HepG2 (cell line): Measurements from ENCODE around the gene TCF25. TPM values are rescaled to one million over a fixed set of nuclear protein-coding genes. Genes with fewer than 3 reads are reported as not detected.

Experiments
- ATAC-seq: fragments of 200-7000 bp; cut with Tn5 transposase; 3 replicates; pipeline ENCODE4 v1.9.1; 2020; ENCODE audit warnings: mild to moderate bottlenecking, moderate library complexity
- BruUV-seq: library from RNA; stranded (reverse); fragments of 400-500 nt; replicated peaks from 2 replicates; lab custom pipeline; 2021; lab: Mats Ljungman, UMichigan
- CTCF ChIA-PET: fragments of 300-600 bp; formaldehyde crosslinking; extraction: SDS; loops from one replicate; lab custom pipeline; 2021; ENCODE audit warnings: low total read pairs, inconsistent platforms, low intra/inter-chr PET ratio; lab: Yijun Ruan, JAX
- POLR2A ChIA-PET: fragments of 350-600 bp; sonication (Branson Sonifier 250); formaldehyde crosslinking; loops from one replicate; lab custom pipeline; 2020; ENCODE audit warnings: antibody characterized with exemption, inconsistent platforms; lab: Yijun Ruan, JAX
- DNase-seq: peaks from one replicate; pipeline ENCODE4 v3.0.0-alpha.2; 2015; ENCODE audit warnings: low spot score
- FAIRE-seq: peaks from 3 replicates; lab custom pipeline; 2011; peaks lifted over from hg19 to GRCh38; lab: Jason Lieb, UNC
- H2AFZ ChIP-seq: one replicate; pipeline ENCODE4 v1.6.1; 2011; ENCODE audit warnings: low read length, inconsistent platforms
- H3K27ac ChIP-seq: fragments of 300-600 bp; 3 replicates; pipeline ENCODE4 v1.8.0; 2011; ENCODE audit warnings: mixed run types, mild to moderate bottlenecking, mixed read lengths, low read length, inconsistent platforms; ENCODE audit not compliant: insufficient read depth; ENCODE audit errors: extremely low read length
- H3K27me3 ChIP-seq, 2 experiments: fragments of 200-600 bp in 1 of 2; 2 replicates in 1 of 2; 3 replicates in 1 of 2; pipeline versions ENCODE4 v1.6.0 to v1.8.0; 2011; ENCODE audit warnings: low read length in 2 of 2, mild to moderate bottlenecking in 2 of 2, moderate library complexity in 2 of 2, inconsistent platforms in 1 of 2; ENCODE audit not compliant: insufficient read depth in 2 of 2, control insufficient read depth in 1 of 2
- H3K36me3 ChIP-seq, 2 experiments: fragments of 200-600 bp in 1 of 2; replicated peaks in 1 of 2; 2 replicates in 1 of 2; 3 replicates in 1 of 2; pipeline versions ENCODE4 v1.5.1 to v1.8.0; 2011; ENCODE audit warnings: low read length in 2 of 2, inconsistent platforms in 1 of 2; ENCODE audit not compliant: insufficient read depth in 2 of 2, control insufficient read depth in 1 of 2
- H3K4me1 ChIP-seq: 2 replicates; pipeline ENCODE4 v1.5.1; 2012; ENCODE audit warnings: low read length, inconsistent platforms; ENCODE audit not compliant: insufficient read depth
- H3K4me2 ChIP-seq: 2 replicates; pipeline ENCODE4 v1.6.0; 2011; ENCODE audit warnings: low read depth, low read length, inconsistent platforms
- H3K4me3 ChIP-seq, 3 experiments: fragments of 200-600 bp in 1 of 3; sonication (generic), shearing (Covaris generic) in 1 of 3; replicated peaks in 1 of 3; 2 replicates each; pipeline ENCODE4 v1.5.1; 2011 to 2016; ENCODE audit warnings: low read length in 3 of 3, inconsistent platforms in 2 of 3, low read depth in 2 of 3, mild to moderate bottlenecking in 2 of 3, control low read depth in 1 of 3, mixed read lengths in 1 of 3; ENCODE audit not compliant: insufficient read depth in 1 of 3
- H3K79me2 ChIP-seq: one replicate; pipeline ENCODE4 v1.6.1; 2011; ENCODE audit warnings: low read length, inconsistent platforms; ENCODE audit not compliant: insufficient read depth
- H3K9ac ChIP-seq: 2 replicates; pipeline ENCODE4 v1.6.0; 2011; ENCODE audit warnings: mild to moderate bottlenecking, low read depth, low read length, inconsistent platforms; ENCODE audit not compliant: insufficient read depth
- H3K9me3 ChIP-seq: 2 replicates; pipeline ENCODE4 v1.5.1; 2012; ENCODE audit warnings: mild to moderate bottlenecking, low read length
- H4K20me1 ChIP-seq: 2 replicates; pipeline ENCODE4 v1.6.0; 2011; ENCODE audit warnings: inconsistent platforms, mild to moderate bottlenecking, low read length, moderate library complexity; ENCODE audit not compliant: insufficient read depth
- AGO2 ChIP-seq: fragments of 200-400 bp; formaldehyde crosslinking; optimal IDR thresholded peaks from 2 replicates; pipeline ENCODE3; 2017; ENCODE audit warnings: mild to moderate bottlenecking, low read depth, low read length, moderate library complexity
- ATF3 ChIP-seq: sonication (generic); formaldehyde crosslinking; IDR thresholded peaks from 2 replicates; pipeline ENCODE4 v1.4.0; 2020; ENCODE audit warnings: missing genetic modification reagents
- BHLHE40 ChIP-seq: IDR thresholded peaks from 2 replicates; pipeline ENCODE4 v1.6.1; 2011; ENCODE audit warnings: low read length, improper control_type of control experiment
- EED ChIP-seq: sonication (generic); formaldehyde crosslinking; IDR thresholded peaks from 2 replicates; pipeline ENCODE4 v1.5.0; 2020; ENCODE audit warnings: mild to moderate bottlenecking, missing genetic modification reagents
- ETV5 ChIP-seq: IDR thresholded peaks from 2 replicates; pipeline ENCODE4 v1.6.1; 2018; ENCODE audit warnings: missing biosample characterization, missing genetic modification reagents, inconsistent platforms, borderline replicate concordance
- HMGXB4 ChIP-seq, 2 experiments: sonication (generic) in 1 of 2; formaldehyde crosslinking in 1 of 2; IDR thresholded peaks; 2 replicates each; pipeline versions ENCODE4 v1.4.0 to v1.6.1; 2018 to 2020; ENCODE audit warnings: missing genetic modification reagents in 2 of 2, borderline replicate concordance in 1 of 2, low read depth in 1 of 2, mild to moderate bottlenecking in 1 of 2, missing biosample characterization in 1 of 2
- ISX ChIP-seq: sonication (generic); formaldehyde crosslinking; conservative IDR thresholded peaks from 2 replicates; pipeline ENCODE4 v1.5.0; 2020; ENCODE audit warnings: missing genetic modification reagents
- KLF16 ChIP-seq, 2 experiments: sonication (generic) in 1 of 2; formaldehyde crosslinking in 1 of 2; IDR thresholded peaks; 2 replicates each; pipeline versions ENCODE4 v1.6.1 to v1.8.0; 2016 to 2023; ENCODE audit warnings: missing genetic modification reagents in 2 of 2, missing compliant biosample characterization in 1 of 2
- RBFOX2 ChIP-seq: fragments of 200-400 bp; formaldehyde crosslinking; IDR thresholded peaks from 2 replicates; pipeline ENCODE4 v1.6.1; 2017; ENCODE audit warnings: low read depth, mild to moderate bottlenecking, low read length
- RBM22 ChIP-seq: fragments of 200-400 bp; formaldehyde crosslinking; optimal IDR thresholded peaks from 2 replicates; pipeline ENCODE3; 2017; ENCODE audit warnings: mild to moderate bottlenecking, low read length, moderate library complexity
- RELA ChIP-seq: sonication (generic); formaldehyde crosslinking; IDR thresholded peaks from 2 replicates; pipeline ENCODE4 v1.4.0; 2020; ENCODE audit warnings: missing genetic modification reagents
- ZBTB26 ChIP-seq: IDR thresholded peaks from 2 replicates; pipeline ENCODE4 v1.6.1; 2016; ENCODE audit warnings: missing compliant biosample characterization, missing genetic modification reagents, borderline replicate concordance
- ZFX ChIP-seq: sonication (generic); formaldehyde crosslinking; IDR thresholded peaks from 2 replicates; pipeline ENCODE4 v1.4.0; 2020; ENCODE audit warnings: mild to moderate bottlenecking, low read depth, missing genetic modification reagents, moderate library complexity
- ZFY ChIP-seq: sonication (generic); formaldehyde crosslinking; IDR thresholded peaks from 2 replicates; pipeline ENCODE4 v1.4.0; 2020; ENCODE audit warnings: missing genetic modification reagents
- ZNF414 ChIP-seq: sonication (generic); formaldehyde crosslinking; IDR thresholded peaks from 2 replicates; pipeline ENCODE4 v1.5.0; 2020; ENCODE audit warnings: missing genetic modification reagents
- ZNF687 ChIP-seq: sonication (generic); formaldehyde crosslinking; IDR thresholded peaks from 2 replicates; pipeline ENCODE4 v1.5.1; 2020; ENCODE audit warnings: mild to moderate bottlenecking, missing genetic modification reagents, moderate library complexity
- WGBS: methylation state at CpG from one replicate; pipeline ENCODE4 v1.1.6; 2017; ENCODE audit warnings: low lambda C conversion rate; 5-methylcytosine and 5-hydroxymethylcytosine counted together
- in situ Hi-C: cut with HindIII; loops from 2 replicates; pipeline ENCODE4 v1.10.0; 2017; ENCODE audit warnings: low pct_unique_long_range_greater_than_20kb; ENCODE audit not compliant: extremely low pct_ligation_motif_present
- intact Hi-C: fragments of 100-400 bp; cut with micrococcal nuclease; formaldehyde crosslinking; loops from one replicate; pipeline ENCODE4 v1.10.0; 2022; ENCODE audit not compliant: unreplicated experiment
- polyA plus RNA-seq, 8 experiments: library from polyadenylated mRNA; depleted of rRNA in 3 of 8; stranded (reverse) in 7 of 8; unstranded in 1 of 8; fragments of >200 nt; fragmentation: Illumina TruSeq in 4 of 8; extraction: Trizol in 4 of 8; gene quantifications; 2 replicates each; pipeline versions ENCODE4 v1.2.1 to v1.2.3, GENCODE V29; 2011 to 2016; ENCODE audit warnings: low read depth in 4 of 8, missing spikeins in 1 of 8, mixed read lengths in 1 of 8; ENCODE audit not compliant: insufficient read depth in 1 of 8
- total RNA-seq, 5 experiments: library from RNA; depleted of rRNA; stranded (reverse); fragments of >200 nt; fragmentation: Illumina TruSeq; extraction: Trizol; gene quantifications; 2 replicates each; pipeline ENCODE4 v1.2.3, GENCODE V29; 2016; ENCODE audit warnings: low read depth in 1 of 5

TCF25 gene
- total and polyA plus RNA-seq, 2 of the 13 experiments (the other 11 are each of a cell fraction or from before 2014, with no cell fraction given) = 138 to 206 TPM

GRCh38 chr16:89831810-89832328 is 41.5 kb upstream of the TCF25 start:
- intact Hi-C loops (no loop called here), in situ Hi-C loops (no loop called here)
- H3K4me2 ChIP-seq = no peak overlapping the region
- H3K27me3 ChIP-seq = no peaks in the 10 kb centered on the region; a peak in 1 of 5 replicates
- FAIRE-seq = no peak
- no peak for ATAC-seq
- peaks cover 26% of the 10 kb centered on the region for H3K79me2 ChIP-seq
- peaks cover 10% of the 10 kb centered on the region; the same call in 1 of the 2 replicates for H4K20me1 ChIP-seq
- no TSS peak for BruUV-seq
- no peak overlapping the region for H3K4me3 ChIP-seq
- H3K4me1 ChIP-seq = peaks cover 60% of the 10 kb centered on the region
- no peak for DNase-seq
- 98% methylated on average over 25 of the region's 25 CpGs for WGBS
- H2AFZ ChIP-seq = no peak overlapping the region
- H3K27ac ChIP-seq = no peak overlapping the region
- ChIA-PET CTCF (no interaction called here), POLR2A (interaction anchor here (2.8 kb wide), 1 partner anchor 10 kb away, joined by 15 read pairs; no protein-coding TSS in a partner anchor)
- H3K9me3 ChIP-seq = no peaks in the 10 kb centered on the region
- peaks cover 4 to 6% of the 10 kb centered on the region in 2 experiments; a peak in 3 of 5 replicates for H3K36me3 ChIP-seq
- H3K9ac ChIP-seq = no peak overlapping the region
- TF ChIP-seq ZNF687 (CRISPR knock-in tag) (0 out of 2 replicates have a peak, but pooled peaks have one; percentile 25), ZFX (0 out of 2 replicates have a peak, but pooled peaks have one; percentile 11), RBM22 (peak; percentile 76), RELA (no peak), AGO2 (peak; percentile 91), ZFY (no peak), EED (CRISPR knock-in tag) (0 out of 2 replicates have a peak, but pooled peaks have one; percentile 24), HMGXB4 (CRISPR knock-in tag; IDR thresholded peaks at IDR 0.05; ENCODE audit: borderline replicate concordance in 1 of 2, low read depth in 1 of 2) (no peak), ZBTB26 (CRISPR knock-in tag) (no peak), KLF16 (CRISPR knock-in tag; IDR thresholded peaks at IDR 0.05) (no peak), RBFOX2 (peak; percentile 74), ETV5 (CRISPR knock-in tag) (no peak), ATF3 (CRISPR knock-in tag) (no peak), BHLHE40 (no peak), ISX (CRISPR knock-in tag) (no peak), ZNF414 (CRISPR knock-in tag) (no peak)
